Ovary (tissue), 3 donors: ENCODE measurements around the gene WNT5A.

Source experiments
- CTCF ChIP-seq, 3 donors: fragments of 450-650 bp in 2 of 3; fragments of 200-600 bp in 1 of 3; IDR thresholded peaks; one replicate each; pipeline versions ENCODE4 v1.5.1 to v1.8.0; 2016 to 2022; ENCODE audit warnings: antibody characterized with exemption in 3 of 3, mild to moderate bottlenecking in 1 of 3
- POLR2A ChIP-seq: fragments of 450-650 bp; IDR thresholded peaks from one replicate; pipeline ENCODE4 v1.6.1; 2017; ENCODE audit warnings: antibody characterized with exemption, mild to moderate bottlenecking, moderate library complexity
- donor health status: DM: no; HTN: no; CAD: no.

GRCh38 chr3:55434789-55435188, 52.3 kb downstream of the WNT5A start:
- TF ChIP-seq POLR2A (no peak), CTCF (IDR thresholded peaks at IDR 0.05) (no peak)
